K562 (cell line): ENCODE results near the gene NUP50.

Experiments used
- BRCA1 ChIP-seq, 2 experiments: fragments of 450-650 bp in 1 of 2; sonication (generic) in 1 of 2; formaldehyde crosslinking in 1 of 2; IDR thresholded peaks; 2 replicates each; pipeline versions ENCODE4 v1.5.0 to v1.6.1; 2017 to 2020; ENCODE audit warnings: mild to moderate bottlenecking in 1 of 2, missing genetic modification reagents in 1 of 2
- CCAR2 ChIP-seq: fragments of 200-400 bp; formaldehyde crosslinking; IDR thresholded peaks from 2 replicates; pipeline ENCODE4 v1.6.1; 2017; ENCODE audit warnings: mild to moderate bottlenecking, low read depth, low read length
- CHD2 ChIP-seq: IDR thresholded peaks from 2 replicates; pipeline ENCODE4 v1.6.1; 2011; ENCODE audit warnings: low read depth, low read length
- FOXK2 ChIP-seq, 2 experiments: fragments of 450-650 bp; IDR thresholded peaks in 1 of 2; conservative IDR thresholded peaks in 1 of 2; 2 replicates each; pipeline ENCODE4 v1.6.1; 2016; ENCODE audit warnings: low read depth in 2 of 2, mild to moderate bottlenecking in 1 of 2
- HNRNPH1 ChIP-seq: fragments of 200-400 bp; formaldehyde crosslinking; optimal IDR thresholded peaks from 2 replicates; pipeline ENCODE3; 2017; ENCODE audit warnings: low read depth, mild to moderate bottlenecking, low read length, moderate library complexity
- POLR2AphosphoS5 ChIP-seq: IDR thresholded peaks from 2 replicates; pipeline ENCODE4 v1.6.1; 2011; ENCODE audit warnings: mild to moderate bottlenecking, low read depth, low read length, moderate library complexity; ENCODE audit not compliant: control insufficient read depth, insufficient read depth
- ZNF766 ChIP-seq: fragments of 200-800 bp; sonication (Bioruptor generic); conservative IDR thresholded peaks from 2 replicates; pipeline ENCODE4 v1.6.1; 2016; ENCODE audit warnings: missing genetic modification characterization, missing compliant biosample characterization
- TF ChIP-seq, protein P1 (sequence below): sonication (generic); formaldehyde crosslinking; IDR thresholded peaks from 2 replicates; pipeline ENCODE4 v1.8.1; 2023; ENCODE audit warnings: mild to moderate bottlenecking, missing genetic modification reagents
- TF ChIP-seq, protein P2 (sequence below), 3 experiments: IDR thresholded peaks in 2 of 3; conservative IDR thresholded peaks in 1 of 3; 2 replicates each; pipeline ENCODE4 v1.5.1; 2011 to 2012; ENCODE audit warnings: low read length in 3 of 3, mild to moderate bottlenecking in 3 of 3, control low read depth in 2 of 3, improper control_type of control experiment in 1 of 3, inconsistent platforms in 1 of 3, low read depth in 1 of 3, mixed read lengths in 1 of 3, moderate library complexity in 1 of 3; ENCODE audit not compliant: insufficient read depth in 2 of 3
- TF ChIP-seq, protein P3 (sequence below): sonication (generic); formaldehyde crosslinking; IDR thresholded peaks from 2 replicates; pipeline ENCODE4 v1.8.0; 2022; ENCODE audit warnings: mild to moderate bottlenecking, missing genetic modification reagents

DNA sequence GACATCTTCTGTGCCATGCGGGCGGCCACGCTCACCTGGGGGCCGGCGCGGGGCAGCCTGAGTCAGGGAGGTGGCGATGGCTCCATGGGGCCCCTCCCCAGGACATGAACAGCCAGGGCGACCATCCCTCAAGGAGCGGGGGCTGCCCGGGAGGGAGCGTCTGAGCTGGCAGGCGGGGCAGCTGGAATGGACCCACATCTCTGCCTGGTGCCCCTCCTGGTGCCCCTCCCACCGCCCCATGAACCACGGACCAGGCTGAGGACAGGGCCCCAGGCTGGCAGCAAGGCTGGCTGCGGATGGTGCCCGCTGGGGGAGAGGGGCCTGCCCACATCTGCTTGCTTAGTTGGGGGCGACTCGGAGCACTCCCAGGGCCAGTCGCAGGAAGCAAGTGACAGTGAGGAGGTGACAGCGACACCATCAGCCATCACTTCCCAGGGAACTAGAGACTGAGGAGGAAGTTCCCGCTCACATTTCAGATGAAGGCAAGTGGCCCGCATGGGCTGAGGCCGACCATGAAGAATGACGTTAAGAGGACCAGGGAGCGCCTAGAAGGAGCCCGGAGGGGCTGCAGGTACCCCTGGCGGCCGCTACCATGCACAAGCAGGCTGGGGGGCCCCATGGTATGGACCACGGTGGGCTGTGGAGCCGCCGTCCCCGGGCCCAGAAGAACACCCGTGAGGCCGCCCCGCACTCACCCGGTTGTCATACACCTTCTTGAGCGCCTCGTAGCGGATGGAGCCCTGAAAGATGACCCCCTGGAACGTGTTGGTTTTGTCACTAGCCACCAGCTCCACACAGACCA is 39.6 kb downstream of the NUP50 start:
- TF ChIP-seq FOXK2 (conservative IDR thresholded peaks at IDR 0.05 in 1 of 2, IDR thresholded peaks at IDR 0.05 in 1 of 2; ENCODE audit: low read depth in 2 of 2) (no peak), HNRNPH1 (no peak), POLR2AphosphoS5 (no peak), BRCA1 (IDR thresholded peaks at IDR 0.05) (no peak), BRCA1 (CRISPR knock-in tag; IDR thresholded peaks at IDR 0.05) (no peak), CHD2 (no peak), ZNF766 (CRISPR knock-in tag) (no peak), CCAR2 (no peak)
- TF ChIP-seq, protein P1, sequence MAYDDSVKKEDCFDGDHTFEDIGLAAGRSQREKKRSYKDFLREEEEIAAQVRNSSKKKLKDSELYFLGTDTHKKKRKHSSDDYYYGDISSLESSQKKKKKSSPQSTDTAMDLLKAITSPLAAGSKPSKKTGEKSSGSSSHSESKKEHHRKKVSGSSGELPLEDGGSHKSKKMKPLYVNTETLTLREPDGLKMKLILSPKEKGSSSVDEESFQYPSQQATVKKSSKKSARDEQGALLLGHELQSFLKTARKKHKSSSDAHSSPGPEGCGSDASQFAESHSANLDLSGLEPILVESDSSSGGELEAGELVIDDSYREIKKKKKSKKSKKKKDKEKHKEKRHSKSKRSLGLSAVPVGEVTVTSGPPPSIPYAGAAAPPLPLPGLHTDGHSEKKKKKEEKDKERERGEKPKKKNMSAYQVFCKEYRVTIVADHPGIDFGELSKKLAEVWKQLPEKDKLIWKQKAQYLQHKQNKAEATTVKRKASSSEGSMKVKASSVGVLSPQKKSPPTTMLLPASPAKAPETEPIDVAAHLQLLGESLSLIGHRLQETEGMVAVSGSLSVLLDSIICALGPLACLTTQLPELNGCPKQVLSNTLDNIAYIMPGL (CRISPR knock-in tag), result no peak
- TF ChIP-seq, protein P2, sequence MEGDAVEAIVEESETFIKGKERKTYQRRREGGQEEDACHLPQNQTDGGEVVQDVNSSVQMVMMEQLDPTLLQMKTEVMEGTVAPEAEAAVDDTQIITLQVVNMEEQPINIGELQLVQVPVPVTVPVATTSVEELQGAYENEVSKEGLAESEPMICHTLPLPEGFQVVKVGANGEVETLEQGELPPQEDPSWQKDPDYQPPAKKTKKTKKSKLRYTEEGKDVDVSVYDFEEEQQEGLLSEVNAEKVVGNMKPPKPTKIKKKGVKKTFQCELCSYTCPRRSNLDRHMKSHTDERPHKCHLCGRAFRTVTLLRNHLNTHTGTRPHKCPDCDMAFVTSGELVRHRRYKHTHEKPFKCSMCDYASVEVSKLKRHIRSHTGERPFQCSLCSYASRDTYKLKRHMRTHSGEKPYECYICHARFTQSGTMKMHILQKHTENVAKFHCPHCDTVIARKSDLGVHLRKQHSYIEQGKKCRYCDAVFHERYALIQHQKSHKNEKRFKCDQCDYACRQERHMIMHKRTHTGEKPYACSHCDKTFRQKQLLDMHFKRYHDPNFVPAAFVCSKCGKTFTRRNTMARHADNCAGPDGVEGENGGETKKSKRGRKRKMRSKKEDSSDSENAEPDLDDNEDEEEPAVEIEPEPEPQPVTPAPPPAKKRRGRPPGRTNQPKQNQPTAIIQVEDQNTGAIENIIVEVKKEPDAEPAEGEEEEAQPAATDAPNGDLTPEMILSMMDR (IDR thresholded peaks at IDR 0.05 in 2 of 3, conservative IDR thresholded peaks at IDR 0.05 in 1 of 3; ENCODE audit: insufficient read depth in 2 of 3, low read depth in 1 of 3, low read length in 3 of 3), result no peak
- TF ChIP-seq, protein P3, sequence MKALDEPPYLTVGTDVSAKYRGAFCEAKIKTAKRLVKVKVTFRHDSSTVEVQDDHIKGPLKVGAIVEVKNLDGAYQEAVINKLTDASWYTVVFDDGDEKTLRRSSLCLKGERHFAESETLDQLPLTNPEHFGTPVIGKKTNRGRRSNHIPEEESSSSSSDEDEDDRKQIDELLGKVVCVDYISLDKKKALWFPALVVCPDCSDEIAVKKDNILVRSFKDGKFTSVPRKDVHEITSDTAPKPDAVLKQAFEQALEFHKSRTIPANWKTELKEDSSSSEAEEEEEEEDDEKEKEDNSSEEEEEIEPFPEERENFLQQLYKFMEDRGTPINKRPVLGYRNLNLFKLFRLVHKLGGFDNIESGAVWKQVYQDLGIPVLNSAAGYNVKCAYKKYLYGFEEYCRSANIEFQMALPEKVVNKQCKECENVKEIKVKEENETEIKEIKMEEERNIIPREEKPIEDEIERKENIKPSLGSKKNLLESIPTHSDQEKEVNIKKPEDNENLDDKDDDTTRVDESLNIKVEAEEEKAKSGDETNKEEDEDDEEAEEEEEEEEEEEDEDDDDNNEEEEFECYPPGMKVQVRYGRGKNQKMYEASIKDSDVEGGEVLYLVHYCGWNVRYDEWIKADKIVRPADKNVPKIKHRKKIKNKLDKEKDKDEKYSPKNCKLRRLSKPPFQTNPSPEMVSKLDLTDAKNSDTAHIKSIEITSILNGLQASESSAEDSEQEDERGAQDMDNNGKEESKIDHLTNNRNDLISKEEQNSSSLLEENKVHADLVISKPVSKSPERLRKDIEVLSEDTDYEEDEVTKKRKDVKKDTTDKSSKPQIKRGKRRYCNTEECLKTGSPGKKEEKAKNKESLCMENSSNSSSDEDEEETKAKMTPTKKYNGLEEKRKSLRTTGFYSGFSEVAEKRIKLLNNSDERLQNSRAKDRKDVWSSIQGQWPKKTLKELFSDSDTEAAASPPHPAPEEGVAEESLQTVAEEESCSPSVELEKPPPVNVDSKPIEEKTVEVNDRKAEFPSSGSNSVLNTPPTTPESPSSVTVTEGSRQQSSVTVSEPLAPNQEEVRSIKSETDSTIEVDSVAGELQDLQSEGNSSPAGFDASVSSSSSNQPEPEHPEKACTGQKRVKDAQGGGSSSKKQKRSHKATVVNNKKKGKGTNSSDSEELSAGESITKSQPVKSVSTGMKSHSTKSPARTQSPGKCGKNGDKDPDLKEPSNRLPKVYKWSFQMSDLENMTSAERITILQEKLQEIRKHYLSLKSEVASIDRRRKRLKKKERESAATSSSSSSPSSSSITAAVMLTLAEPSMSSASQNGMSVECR (CRISPR knock-in tag), result no peak
